HG03469 (cell line): Measurements from ENCODE around the gene KLHL18.

Experiments
- ATAC-seq: cut with Tn5 transposase; IDR thresholded peaks from one replicate; pipeline ENCODE4 v1.9.1; 2021; ENCODE audit warnings: mild to moderate bottlenecking, moderate library complexity, moderate number of reproducible peaks; ENCODE audit not compliant: unreplicated experiment

The KLHL18 gene

DNA sequence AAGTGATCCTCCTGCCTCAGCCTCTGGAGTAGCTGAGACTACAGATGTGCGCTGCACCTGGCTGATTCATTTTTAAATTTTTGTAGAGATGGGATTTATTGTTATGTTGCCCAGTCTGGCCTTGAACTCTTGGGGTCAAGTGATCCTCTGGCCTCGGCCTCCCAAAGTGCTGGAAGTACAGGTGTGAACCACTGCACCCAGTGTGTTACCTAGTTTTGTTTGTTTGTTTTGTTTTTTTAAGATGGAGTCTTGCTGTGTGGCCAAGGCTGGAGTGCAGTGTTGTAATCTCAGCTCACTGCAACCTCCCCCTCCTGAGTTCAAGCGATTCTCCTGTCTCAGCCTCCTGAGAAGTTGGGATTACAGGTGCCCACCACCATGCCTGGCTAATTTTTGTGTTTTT, 110.2 kb downstream of the KLHL18 start:
- ATAC-seq, result no peak

DNA sequence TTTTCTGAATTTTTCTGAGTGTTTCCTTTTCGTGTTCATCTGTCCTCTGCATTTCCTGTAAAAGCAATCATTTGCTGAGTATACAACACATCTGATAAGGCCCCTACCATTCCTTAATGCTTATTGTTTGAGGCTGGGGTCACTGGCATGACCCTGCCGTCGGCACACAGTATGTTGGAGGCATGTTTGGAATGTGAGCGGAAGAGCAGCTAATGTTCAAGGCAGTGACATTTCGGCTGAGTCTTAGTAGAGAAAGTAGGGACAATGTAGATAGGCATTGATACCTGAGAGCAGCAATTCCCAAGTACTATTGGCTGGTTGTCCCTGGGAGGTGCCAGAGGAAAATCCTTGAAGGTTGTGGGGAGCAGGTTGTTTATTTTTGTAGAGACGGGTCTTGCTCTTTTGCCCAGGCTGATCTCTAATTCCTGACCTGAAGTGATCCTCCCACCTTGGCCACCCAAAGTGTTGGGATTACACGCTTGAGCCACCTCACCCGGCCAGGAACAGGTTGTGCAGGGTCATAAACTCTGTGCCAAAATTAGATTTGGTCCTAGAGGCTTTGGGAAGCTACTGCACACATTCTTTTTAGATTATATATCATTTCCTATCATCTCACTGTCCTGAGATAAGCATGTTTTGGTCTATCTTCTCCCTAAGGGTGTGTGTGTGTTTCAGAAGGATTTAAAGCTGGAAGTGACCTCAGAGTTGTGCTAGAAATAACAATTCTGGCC, 111.6 kb downstream of the KLHL18 start:
- no peak for ATAC-seq

DNA sequence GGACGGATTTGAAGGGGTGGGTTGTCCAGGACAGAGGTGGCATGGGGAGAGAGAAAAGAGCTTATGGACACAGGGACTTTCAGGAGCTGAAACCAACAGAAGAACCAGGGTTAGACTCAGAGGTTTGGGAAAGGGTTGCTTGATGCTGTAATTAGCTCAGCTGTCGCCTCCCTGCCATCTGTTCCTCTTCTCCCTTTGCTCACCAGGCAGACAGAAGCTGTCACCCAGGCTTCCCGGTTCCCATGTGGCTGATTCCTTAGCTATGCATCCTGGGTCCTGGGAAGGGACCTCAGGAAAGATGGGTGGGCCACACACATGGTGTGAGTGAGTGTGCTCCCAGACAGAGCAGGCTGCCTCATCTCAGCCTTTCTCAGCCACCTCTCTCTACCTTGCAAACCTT, 112.1 kb downstream of the KLHL18 start:
- ATAC-seq, result no peak
